H7 (cell line): ENCODE results near the gene SERPINA4. TPM values are rescaled to one million over a fixed set of nuclear protein-coding genes. Genes with fewer than 3 reads are reported as not detected.
A peak's percentile ranks its signal among the peaks of the same experiment; 100 is the strongest.

Experiments
- DNase-seq: peaks from one replicate; pipeline ENCODE4 v3.0.0; 2012
- H3K27me3 ChIP-seq: 2 replicates; pipeline ENCODE4 v1.6.0; 2011; ENCODE audit warnings: mild to moderate bottlenecking, low read length; ENCODE audit not compliant: control insufficient read depth, insufficient read depth
- H3K36me3 ChIP-seq: replicated peaks from 2 replicates; pipeline ENCODE4 v1.5.1; 2011; ENCODE audit warnings: low read length; ENCODE audit not compliant: control insufficient read depth, insufficient read depth
- H3K4me3 ChIP-seq: 2 replicates; pipeline ENCODE4 v1.5.1; 2011; ENCODE audit warnings: low read depth, mild to moderate bottlenecking, control low read depth, low read length, moderate library complexity; ENCODE audit not compliant: insufficient read depth
- total RNA-seq: library from RNA; depleted of rRNA; stranded (reverse); fragments of >200 nt; shearing (Covaris generic); gene quantifications from 2 replicates; pipeline ENCODE4 v1.2.3, GENCODE V29; 2014

SERPINA4 gene
- total RNA-seq, 1 experiment from 2014 or later, result not detected

DNA sequence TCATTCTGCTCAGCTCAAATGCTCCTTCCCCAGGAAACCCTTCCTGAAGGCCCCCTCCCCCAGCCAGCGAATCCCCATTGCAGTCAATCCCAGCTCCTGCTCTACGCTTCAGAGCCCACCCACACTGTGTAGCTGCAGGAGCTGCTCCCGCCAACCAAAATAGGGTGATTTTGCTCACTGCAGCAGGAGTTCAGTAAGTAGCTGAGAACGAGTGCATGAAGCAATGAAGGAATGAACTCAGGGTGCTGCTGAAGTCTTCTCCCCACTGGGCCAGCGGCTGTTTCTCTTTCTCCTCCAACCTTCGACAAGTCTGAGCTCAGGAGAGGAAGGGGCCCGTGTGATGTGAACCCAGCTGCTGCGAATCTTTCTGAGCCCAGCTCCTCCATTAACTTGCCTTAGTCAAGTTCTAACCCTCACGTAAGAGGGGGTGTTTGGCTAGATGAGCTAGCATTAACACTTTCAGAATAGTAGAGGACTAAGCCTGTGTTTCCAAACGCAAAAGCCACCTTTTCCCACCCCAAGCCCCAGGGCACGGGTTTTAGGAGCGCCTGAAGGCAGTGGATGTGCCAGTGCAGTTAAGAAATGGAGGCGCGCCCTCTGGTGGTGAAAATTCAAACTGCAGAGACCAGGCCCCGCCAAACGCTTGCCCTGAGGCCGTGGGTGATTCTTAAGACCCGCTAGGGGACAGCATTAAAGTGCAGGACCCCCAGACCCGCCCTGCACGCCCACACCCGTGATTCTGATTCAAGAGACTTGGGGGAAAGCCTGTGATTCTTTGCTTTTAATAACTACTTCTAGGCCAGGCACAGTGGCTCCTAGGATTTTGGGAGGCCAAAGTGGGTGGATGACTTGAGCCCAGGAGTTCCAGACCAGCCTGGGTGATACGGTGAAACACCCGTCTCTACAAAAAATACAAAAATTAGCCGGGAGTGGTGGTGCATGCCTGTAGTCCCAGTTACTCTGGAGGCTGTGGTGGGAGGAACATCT lies 11.9 kb upstream of the SERPINA4 start:
- H3K36me3 ChIP-seq, result no peaks in the 10 kb centered on the region
- H3K4me3 ChIP-seq, result no peak overlapping the region
- H3K27me3 ChIP-seq, result no peaks in the 10 kb centered on the region
- DNase-seq, result peak; percentile 83

DNA sequence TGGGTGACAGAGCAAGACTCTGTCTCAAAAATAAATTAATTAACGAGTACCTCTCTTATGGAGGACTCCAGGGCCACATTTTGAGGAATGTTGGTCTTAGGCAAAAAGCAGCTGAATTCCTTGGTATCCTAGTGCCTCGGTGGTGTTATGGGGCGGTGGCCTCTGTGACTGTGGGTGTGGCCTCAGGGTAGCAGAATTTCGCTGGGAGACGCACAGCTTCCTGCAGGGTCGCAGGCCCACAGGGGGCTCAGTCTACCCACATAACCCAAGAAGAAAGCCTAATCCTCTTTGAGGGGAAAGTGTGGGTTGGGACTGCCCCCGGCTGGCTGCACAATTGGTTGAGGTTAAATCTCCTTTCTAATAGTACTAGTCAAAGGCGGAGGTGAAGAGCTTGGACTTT lies 11.2 kb upstream of the SERPINA4 start:
- Histone ChIP-seq H3K27me3 (no peaks in the 10 kb centered on the region), H3K4me3 (no peak overlapping the region), H3K36me3 (no peaks in the 10 kb centered on the region)
- peak; percentile 35 for DNase-seq

DNA sequence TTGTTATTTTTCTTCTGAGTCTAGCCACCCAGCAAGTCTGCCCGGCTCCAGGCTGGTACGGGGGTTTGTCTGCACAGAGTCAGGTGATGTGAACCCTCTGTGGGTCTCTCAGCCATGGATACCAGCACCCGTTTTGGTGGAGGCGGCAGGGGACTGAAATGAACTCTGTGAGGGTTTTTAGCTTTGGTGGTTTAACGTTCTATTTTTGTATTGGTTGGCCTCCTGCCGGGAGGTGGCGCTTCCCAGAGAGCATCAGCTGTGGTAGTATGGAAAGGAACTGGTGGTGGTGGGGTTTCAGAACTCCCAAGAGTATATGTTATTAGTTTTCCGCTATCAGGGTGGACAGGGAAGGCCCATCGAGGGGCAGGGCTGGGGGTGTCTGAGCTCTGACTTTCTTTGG lies 5.3 kb upstream of the SERPINA4 start:
- Histone ChIP-seq H3K36me3 (no peaks in the 10 kb centered on the region), H3K27me3 (no peaks in the 10 kb centered on the region), H3K4me3 (no peak overlapping the region)
- DNase-seq, result no peak

DNA sequence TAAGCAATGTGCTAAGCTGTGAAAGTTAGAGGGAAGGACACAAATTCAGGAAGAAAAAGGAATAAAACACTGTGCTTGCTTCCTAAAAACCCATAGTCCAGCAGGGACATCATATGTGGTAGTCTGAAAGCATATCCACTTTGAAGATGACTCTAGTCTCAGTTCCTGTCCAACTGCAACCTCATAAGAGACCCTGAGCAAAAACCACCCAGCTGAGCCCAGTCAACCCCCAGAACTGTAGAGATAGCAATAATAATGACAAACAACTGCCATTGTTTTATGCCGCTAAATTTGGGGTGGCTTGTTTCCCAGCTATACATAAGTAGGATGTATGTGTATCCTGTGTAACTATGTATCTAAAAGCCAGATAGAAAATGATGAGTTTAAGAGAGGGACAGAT lies 3.9 kb upstream of the SERPINA4 start:
- Histone ChIP-seq H3K27me3 (no peaks in the 10 kb centered on the region), H3K36me3 (no peaks in the 10 kb centered on the region), H3K4me3 (no peak overlapping the region)
- no peak for DNase-seq

DNA sequence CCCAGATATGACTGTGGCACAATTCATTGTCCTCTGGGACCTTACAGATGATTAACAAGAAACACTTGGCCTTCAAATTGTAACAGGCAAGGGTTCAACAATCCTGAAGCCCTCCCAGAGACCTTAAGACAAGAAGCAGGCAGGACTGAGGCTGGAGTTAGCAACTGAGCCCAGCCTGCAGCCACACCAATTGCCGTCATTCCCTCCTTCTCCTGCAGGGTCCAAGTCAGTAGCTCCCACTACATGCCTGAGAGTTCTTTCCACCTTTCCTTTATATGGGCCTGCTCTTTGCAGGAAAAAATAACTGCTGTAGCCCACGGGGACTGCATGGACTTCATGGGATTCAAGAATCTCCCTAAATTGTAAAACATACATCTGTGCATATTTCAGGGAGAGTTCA lies 2.4 kb upstream of the SERPINA4 start:
- DNase-seq, result no peak
- no peaks in the 10 kb centered on the region for H3K27me3 ChIP-seq
- H3K4me3 ChIP-seq, result no peak overlapping the region
- no peaks in the 10 kb centered on the region for H3K36me3 ChIP-seq

DNA sequence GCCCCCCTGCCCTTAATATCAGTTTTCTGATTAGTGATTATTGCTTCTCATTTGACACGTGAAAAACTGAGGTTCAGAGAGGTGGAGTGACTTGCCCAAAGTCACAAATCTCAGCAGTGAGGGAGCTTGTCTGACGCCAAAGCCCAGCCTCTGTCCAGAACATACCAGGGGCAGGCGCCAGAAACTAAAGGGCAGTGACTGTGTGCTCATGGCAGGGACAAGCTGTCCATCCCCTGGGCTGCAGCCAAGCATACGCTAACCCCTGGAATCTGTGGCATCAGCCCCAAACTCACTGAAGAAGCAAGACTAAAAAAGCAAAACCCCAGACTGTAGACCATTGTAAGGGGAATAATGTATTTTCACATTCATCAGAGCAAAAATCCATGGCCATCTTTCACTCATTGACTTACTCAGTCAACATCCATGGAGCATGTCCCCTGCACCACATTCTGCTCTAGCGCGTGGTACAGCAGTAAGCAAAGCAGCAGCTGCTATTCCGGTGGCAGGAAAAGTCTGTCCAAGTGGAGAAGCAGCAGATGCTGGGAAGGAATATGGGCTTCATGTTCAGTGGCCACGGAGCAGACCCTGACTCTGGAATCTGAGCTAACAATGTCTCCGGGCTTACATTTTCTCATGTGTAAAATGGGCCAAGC lies 1.5 kb upstream of the SERPINA4 start:
- H3K27me3 ChIP-seq, result no peaks in the 10 kb centered on the region
- DNase-seq, result no peak
- no peaks in the 10 kb centered on the region for H3K36me3 ChIP-seq
- H3K4me3 ChIP-seq, result no peak overlapping the region

DNA sequence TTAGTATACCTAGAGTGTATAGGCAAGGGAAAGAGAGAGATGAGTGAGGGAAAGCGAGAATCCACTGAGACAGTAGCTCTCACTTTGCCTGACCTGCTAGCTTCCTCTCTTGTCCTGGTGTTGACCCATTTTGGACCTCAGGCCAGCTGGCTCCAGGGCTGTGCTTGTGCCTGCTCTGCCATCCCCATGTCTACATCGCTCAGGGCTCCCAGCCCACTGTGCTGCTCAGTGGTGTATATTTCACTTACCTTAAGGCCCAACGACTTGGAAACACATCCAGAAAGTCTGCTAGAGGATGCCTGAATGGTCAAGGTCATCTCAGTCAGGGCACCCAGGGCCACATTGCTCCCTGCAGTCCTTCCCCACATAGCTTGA lies 964 bp upstream of the SERPINA4 start:
- DNase-seq, result no peak
- Histone ChIP-seq H3K27me3 (no peaks in the 10 kb centered on the region), H3K36me3 (no peaks in the 10 kb centered on the region), H3K4me3 (no peak overlapping the region)

DNA sequence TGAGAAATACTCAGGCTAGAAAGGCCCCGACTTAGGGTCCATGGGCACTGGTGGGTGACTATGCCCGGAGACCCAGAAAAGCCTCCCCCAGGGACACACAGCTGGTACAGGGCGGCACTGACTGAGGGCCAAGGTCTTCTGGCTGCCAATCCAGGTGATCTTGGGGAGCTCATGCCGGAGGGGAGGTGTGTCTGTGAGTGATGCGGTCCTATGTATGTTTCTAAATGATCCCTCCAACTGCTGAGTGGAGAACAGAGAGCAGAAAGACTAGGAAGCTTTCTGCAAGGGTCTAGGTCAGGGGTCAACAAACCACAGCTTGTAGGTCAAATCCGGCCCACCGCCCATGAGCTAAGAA lies 391 bp downstream of the SERPINA4 start:
- H3K4me3 ChIP-seq, result no peak overlapping the region
- no peaks in the 10 kb centered on the region for H3K36me3 ChIP-seq
- no peaks in the 10 kb centered on the region for H3K27me3 ChIP-seq
- DNase-seq, result no peak

DNA sequence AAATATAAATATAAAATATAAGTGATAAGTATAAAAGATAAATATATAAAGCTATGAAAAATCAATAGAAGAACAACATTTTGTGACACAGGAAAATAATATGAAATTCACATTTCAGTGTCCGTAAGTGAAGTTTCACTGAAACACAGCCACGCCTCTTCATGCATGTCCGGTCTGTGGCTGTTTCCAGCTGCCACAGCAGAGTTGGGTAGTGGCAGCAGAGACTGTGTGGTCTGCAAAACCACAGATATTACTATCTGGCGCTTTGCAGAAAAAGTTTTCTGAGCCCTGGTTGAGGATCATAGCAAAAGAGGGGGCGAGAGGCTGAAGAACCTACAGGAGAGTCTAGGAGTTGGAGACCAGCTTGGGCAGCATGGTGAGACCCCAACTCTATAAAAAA lies 780 bp downstream of the SERPINA4 start:
- H3K27me3 ChIP-seq, result no peaks in the 10 kb centered on the region
- no peaks in the 10 kb centered on the region for H3K36me3 ChIP-seq
- no peak overlapping the region for H3K4me3 ChIP-seq
- DNase-seq, result no peak

DNA sequence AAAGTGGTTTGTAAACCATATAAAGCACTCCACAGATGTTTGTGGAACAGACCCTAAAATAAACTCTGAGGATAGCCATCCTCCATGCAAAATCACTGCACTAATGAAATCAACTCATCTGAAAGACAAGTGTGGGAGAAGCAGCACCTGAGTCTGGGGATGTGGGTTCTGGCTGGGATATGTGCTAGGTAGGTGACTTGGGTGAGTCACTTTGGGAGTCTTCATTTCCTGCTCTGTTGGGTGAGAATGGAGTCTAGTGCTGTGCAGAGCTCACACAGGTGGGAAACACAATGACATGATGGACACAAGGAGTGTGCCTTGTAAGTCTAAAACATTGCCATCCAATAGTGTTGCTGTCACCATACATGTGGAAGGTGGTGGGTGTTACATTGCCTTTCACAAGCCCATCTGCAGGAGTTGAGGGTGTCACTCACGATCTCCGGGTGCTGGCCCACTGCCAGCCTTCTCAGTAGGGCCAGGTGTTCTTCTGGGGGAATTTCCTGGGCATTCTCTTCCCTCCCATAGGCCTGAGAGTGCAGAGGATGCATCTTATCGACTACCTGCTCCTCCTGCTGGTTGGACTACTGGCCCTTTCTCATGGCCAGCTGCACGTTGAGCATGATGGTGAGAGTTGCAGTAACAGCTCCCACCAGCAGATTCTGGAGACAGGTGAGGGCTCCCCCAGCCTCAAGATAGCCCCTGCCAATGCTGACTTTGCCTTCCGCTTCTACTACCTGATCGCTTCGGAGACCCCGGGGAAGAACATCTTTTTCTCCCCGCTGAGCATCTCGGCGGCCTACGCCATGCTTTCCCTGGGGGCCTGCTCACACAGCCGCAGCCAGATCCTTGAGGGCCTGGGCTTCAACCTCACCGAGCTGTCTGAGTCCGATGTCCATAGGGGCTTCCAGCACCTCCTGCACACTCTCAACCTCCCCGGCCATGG lies 2.0 kb downstream of the SERPINA4 start:
- H3K36me3 ChIP-seq, result no peaks in the 10 kb centered on the region
- H3K27me3 ChIP-seq, result no peaks in the 10 kb centered on the region
- H3K4me3 ChIP-seq, result no peak overlapping the region
- no peak for DNase-seq

DNA sequence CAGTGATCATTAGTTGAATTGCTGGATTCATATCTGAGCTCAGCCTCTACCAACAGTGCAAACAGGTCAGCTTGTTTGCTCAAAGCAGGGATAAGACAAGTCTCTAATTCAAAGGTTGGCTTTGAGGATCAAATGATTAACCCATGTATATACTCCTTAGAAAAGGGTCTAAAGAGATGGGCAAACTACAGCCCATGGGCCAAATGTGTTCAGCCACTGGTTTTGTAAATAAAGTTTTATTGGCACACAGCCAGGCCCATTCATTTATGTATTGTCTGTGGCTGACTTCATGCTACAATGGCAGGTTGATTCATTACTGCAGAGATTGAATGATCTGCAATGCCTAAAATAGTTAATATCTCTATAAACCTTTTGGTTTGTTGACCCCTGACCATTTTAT lies 3.1 kb downstream of the SERPINA4 start:
- Histone ChIP-seq H3K36me3 (no peaks in the 10 kb centered on the region), H3K27me3 (no peaks in the 10 kb centered on the region)
- no peak for DNase-seq

DNA sequence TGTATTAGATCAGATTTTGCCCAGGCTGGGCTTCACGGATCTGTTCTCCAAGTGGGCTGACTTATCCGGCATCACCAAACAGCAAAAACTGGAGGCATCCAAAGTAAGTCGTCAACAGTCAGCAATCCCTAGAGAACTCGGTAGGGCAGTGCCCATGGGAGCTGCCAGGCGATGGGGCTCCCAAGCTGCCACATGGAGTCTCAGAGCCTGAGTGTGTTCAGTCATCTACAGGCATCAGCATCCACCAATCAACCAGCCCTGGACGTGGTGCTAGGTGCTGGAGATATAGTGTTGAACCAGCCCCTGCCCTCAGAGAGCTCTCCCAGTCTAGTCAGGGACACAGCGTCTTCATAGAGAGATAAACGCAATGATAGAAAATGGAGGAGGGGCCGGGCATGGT lies 6.9 kb downstream of the SERPINA4 start:
- H3K4me3 ChIP-seq, result no peak overlapping the region
- no peak for DNase-seq
- H3K27me3 ChIP-seq, result no peaks in the 10 kb centered on the region
- no peaks in the 10 kb centered on the region for H3K36me3 ChIP-seq

More for the DNA sequence above, 3.1 kb downstream of the SERPINA4 start:
- no peak overlapping the region for H3K4me3 ChIP-seq

DNA sequence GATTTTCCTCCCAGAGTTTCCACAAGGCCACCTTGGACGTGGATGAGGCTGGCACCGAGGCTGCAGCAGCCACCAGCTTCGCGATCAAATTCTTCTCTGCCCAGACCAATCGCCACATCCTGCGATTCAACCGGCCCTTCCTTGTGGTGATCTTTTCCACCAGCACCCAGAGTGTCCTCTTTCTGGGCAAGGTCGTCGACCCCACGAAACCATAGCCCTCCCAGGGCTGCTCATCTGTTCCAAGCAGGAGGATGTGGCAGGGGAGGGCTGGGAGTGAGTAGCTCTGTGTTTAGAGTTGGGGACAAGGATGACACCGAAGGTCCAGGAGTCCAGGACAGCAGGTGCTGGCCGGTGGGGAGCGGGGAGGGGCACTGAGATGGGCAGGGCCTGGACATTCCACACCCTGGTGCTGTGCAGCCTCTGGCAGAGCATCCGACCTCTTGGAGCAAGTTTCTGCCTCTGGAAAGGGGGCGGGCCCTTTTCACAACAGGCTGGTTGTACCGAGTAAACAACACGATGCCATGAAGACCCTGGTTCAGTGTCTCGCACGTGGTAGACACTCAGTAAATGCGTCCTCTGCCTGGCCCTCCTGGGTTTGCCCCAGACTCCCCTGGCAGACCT lies 8.2 kb downstream of the SERPINA4 start:
- no peak overlapping the region for H3K4me3 ChIP-seq
- H3K27me3 ChIP-seq, result peaks cover 2% of the 10 kb centered on the region; the same call in 1 of the 2 replicates
- DNase-seq, result no peak
- H3K36me3 ChIP-seq, result no peaks in the 10 kb centered on the region

DNA sequence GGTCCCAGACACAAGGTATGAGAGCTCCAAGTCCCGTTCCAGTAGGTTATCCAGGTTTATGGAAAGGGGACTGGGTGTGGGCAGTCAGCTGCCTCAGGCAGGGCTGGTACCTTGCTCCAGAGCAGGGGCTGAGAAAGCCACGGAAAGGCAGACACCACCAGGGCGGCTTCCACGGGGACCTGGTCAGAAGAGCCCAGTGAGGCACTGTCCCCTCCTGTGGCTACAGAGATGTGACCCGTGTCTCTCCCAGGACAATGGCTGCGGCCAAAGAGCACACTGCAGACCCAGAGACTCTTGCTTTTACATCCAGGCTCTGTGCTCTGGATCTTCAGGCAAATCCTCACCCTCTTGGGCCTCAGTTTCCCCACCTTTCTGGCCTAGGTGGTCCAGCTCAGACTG lies 8.8 kb downstream of the SERPINA4 start:
- Histone ChIP-seq H3K27me3 (peaks cover 2% of the 10 kb centered on the region; the same call in 1 of the 2 replicates), H3K36me3 (no peaks in the 10 kb centered on the region), H3K4me3 (no peak overlapping the region)
- no peak for DNase-seq
